Osteocyte (in vitro differentiated cells): ENCODE results near the gene GSG1L2. TPM values are rescaled to one million over a fixed set of nuclear protein-coding genes. Genes with fewer than 3 reads are reported as not detected.

ENCODE experiments used
- DNase-seq: peaks from one replicate; pipeline ENCODE4 v3.0.0; 2021; ENCODE audit warnings: mixed read lengths; ENCODE audit not compliant: unreplicated experiment; ENCODE audit errors: extremely low spot score
- H3K27ac Mint-ChIP-seq: one replicate; pipeline ENCODE4 v1.8.0; 2021; ENCODE audit warnings: mild to moderate bottlenecking, mixed read lengths; ENCODE audit not compliant: unreplicated experiment
- H3K27me3 Mint-ChIP-seq: one replicate; pipeline ENCODE4 v1.8.0; 2021; ENCODE audit warnings: mixed read lengths; ENCODE audit not compliant: unreplicated experiment
- H3K36me3 Mint-ChIP-seq: one replicate; pipeline ENCODE4 v1.8.0; 2021; ENCODE audit warnings: mixed read lengths; ENCODE audit not compliant: unreplicated experiment
- H3K4me1 Mint-ChIP-seq: one replicate; pipeline ENCODE4 v1.8.0; 2021; ENCODE audit warnings: mixed read lengths; ENCODE audit not compliant: unreplicated experiment
- H3K4me3 Mint-ChIP-seq: one replicate; pipeline ENCODE4 v1.8.0; 2021; ENCODE audit warnings: mild to moderate bottlenecking, moderate library complexity, mixed read lengths; ENCODE audit not compliant: unreplicated experiment
- H3K9me3 Mint-ChIP-seq: one replicate; pipeline ENCODE4 v1.8.0; 2021; ENCODE audit warnings: mixed read lengths; ENCODE audit not compliant: unreplicated experiment
- total RNA-seq: library from RNA; stranded (reverse); gene quantifications from 2 replicates; pipeline ENCODE4 v1.2.1, GENCODE V29; 2021
- TF ChIP-seq, protein P1 (sequence below): fragments of 200-600 bp; sonication (generic); IDR thresholded peaks from 2 replicates; pipeline ENCODE4 v1.5.0; 2021; ENCODE audit warnings: antibody characterized with exemption, mild to moderate bottlenecking, moderate library complexity

The GSG1L2 gene
- total RNA-seq, 1 donor from 2014 or later = not detected

DNA sequence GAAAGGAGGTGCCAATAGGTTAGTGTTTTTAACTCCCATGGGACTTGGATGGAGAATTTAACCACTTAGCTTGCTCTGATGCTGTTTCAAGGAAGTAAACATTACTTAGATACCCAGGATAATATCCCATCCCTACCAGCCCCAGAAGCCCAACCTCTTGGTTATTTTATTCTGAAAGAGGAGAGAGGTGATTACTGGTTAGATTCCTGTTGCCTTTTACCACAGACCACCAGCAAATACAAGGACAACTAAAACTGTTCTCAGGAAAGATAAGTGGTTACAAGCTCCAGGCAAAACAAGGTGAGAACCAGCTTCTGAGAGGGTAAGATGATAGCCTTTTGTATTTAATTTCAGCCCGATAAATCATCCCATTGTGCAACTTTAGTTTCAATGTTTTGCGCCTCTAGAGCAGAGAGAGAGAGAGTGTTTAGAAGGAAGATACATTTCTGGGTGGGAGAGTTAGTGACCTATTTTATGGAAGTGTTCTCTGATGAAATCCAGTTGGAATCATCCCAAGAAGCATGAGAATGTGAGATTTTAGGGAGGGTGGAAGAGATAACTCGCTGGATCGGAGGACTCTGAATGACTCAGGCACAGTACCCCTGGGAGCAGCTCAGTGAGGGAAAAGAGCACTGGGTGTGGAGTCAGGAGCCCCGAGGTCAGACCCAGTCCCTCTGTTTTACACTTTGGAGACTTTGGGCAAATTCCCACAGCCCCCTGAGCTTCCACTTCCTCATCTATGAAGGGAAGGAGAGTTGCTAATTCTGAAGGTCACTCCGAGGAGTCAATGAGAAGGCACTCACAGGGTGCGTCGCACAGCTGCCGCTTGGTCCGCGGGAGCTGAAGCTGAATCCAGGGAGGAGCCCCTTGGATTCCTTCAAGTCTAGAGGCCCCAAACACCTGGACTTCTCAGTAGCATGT, 15.9 kb upstream of the GSG1L2 start:
- Mint-ChIP-seq H3K9me3 (no peaks in the 10 kb centered on the region), H3K4me3 (peak overlapping the region; percentile 0), H3K4me1 (peaks cover 67% of the 10 kb centered on the region), H3K36me3 (no peaks in the 10 kb centered on the region), H3K27ac (peak overlapping the region; percentile 84), H3K27me3 (no peaks in the 10 kb centered on the region)
- TF ChIP-seq, protein P1, sequence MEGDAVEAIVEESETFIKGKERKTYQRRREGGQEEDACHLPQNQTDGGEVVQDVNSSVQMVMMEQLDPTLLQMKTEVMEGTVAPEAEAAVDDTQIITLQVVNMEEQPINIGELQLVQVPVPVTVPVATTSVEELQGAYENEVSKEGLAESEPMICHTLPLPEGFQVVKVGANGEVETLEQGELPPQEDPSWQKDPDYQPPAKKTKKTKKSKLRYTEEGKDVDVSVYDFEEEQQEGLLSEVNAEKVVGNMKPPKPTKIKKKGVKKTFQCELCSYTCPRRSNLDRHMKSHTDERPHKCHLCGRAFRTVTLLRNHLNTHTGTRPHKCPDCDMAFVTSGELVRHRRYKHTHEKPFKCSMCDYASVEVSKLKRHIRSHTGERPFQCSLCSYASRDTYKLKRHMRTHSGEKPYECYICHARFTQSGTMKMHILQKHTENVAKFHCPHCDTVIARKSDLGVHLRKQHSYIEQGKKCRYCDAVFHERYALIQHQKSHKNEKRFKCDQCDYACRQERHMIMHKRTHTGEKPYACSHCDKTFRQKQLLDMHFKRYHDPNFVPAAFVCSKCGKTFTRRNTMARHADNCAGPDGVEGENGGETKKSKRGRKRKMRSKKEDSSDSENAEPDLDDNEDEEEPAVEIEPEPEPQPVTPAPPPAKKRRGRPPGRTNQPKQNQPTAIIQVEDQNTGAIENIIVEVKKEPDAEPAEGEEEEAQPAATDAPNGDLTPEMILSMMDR = no peak
- DNase-seq = no peak

DNA sequence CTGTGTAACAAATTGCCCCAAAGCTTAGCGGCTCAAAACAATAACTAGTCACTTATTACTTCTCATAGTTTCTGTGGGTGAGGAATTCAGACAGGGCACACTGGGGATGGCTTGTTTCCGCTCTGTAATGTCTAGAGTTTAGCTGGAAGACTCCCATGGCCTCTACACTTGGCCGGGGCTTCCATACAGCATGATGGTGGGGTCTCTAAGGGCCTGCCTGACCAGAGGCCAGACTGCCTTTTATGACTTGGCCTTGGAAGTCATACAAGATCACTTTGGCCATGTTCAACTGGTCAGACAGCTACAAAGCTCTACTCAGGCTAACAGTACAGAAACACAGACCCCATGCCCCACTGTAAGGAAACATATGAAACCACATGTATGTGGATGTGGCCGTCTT, 12.0 kb upstream of the GSG1L2 start:
- Mint-ChIP-seq H3K27ac (no peak overlapping the region), H3K4me1 (peaks cover 53% of the 10 kb centered on the region), H3K4me3 (no peak overlapping the region), H3K27me3 (no peaks in the 10 kb centered on the region), H3K9me3 (no peaks in the 10 kb centered on the region), H3K36me3 (no peaks in the 10 kb centered on the region)
- no peak for DNase-seq
- TF ChIP-seq, protein P1 = no peak

DNA sequence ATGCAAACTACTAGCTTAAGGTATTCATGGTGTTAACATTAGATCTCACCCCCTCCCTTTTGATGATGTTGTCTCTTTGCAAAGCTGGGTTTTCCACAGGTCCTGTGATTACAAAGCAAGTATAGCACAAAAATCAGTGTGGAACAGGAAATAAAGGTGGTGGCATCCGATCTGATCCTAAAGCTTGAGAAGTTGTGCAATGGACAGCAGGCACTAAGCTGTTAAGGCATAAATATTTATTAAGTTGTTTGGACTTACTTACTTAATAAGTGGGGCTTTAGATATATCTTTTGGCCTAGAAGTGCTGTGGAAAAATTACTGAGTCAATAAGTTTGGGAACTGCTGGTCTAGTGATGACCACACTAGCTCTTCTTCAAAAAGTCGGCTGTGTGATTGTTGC, 8.8 kb upstream of the GSG1L2 start:
- TF ChIP-seq, protein P1 = no peak
- peaks cover 45% of the 10 kb centered on the region for H3K4me1 Mint-ChIP-seq
- no peaks in the 10 kb centered on the region for H3K36me3 Mint-ChIP-seq
- H3K9me3 Mint-ChIP-seq = no peaks in the 10 kb centered on the region
- no peaks in the 10 kb centered on the region for H3K27me3 Mint-ChIP-seq
- no peak overlapping the region for H3K4me3 Mint-ChIP-seq
- H3K27ac Mint-ChIP-seq = peak overlapping the region; percentile 92
- DNase-seq = no peak

DNA sequence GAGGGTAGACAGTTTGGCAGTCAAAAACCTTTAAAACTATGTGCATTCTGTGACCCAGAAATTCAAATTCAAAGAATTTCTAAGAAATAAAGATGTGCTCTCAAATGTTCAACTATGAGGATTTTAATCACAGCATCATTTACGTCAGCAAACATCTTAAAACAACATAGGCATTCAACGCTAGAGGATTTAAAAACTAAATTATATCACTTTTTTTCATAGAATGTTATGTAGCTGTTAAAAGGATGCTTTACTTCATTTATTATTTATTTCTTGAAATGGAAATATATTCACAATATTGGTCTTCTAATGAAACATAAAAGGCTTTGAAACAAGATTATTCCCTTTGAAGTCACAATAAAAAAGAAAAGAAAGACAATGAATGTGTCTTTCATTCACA, 7.5 kb upstream of the GSG1L2 start:
- Mint-ChIP-seq H3K4me3 (no peak overlapping the region), H3K4me1 (peaks cover 49% of the 10 kb centered on the region)

More for the DNA sequence above, 7.5 kb upstream of the GSG1L2 start:
- Mint-ChIP-seq H3K36me3 (no peaks in the 10 kb centered on the region), H3K9me3 (no peaks in the 10 kb centered on the region), H3K27ac (peak overlapping the region; percentile 92), H3K27me3 (no peaks in the 10 kb centered on the region)
- TF ChIP-seq, protein P1 = no peak
- no peak for DNase-seq
